Measurements from ENCODE around the gene VRK1.

DNA sequence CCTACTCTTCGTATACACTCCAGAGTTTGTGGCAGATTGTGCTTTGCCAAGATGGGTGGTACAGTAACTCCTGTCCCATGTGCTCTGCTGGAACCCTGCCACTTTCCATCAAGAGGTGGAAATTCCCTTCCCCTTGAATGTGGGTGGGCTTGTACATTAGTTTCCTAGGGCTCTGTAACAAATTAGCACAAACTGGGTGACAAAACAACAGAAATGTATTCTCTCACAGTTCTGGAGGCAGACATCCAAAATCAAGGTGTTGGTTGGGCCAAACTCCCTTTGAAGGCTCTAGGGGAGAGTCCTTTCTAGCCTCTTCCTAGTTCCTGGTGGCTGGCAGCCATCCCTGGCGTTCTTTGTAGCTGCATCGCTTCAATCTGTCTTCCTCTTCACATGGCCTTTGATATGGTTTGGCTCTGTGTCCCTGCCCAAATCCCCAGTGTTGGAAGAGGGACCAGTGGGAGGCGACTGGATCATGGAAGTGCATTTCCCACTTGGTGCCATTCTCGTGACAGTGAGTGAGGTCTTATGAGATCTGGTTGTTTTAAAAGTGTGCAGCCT is 117.5 kb downstream of the VRK1 start:
- TF ChIP-seq CTCF (IDR thresholded peaks at IDR 0.05; ENCODE audit: low read depth, low read length, missing input control) (no peak), YY1 (IDR thresholded peaks at IDR 0.05) (no peak)

All from liver (tissue), 2 donors.